Measurements from ENCODE around the gene COX4I1.

The COX4I1 gene

GRCh38 chr16:85844169-85844481, 44.6 kb downstream of the COX4I1 start:
- DNase-seq = no peak

- no peak for DNase-seq
These were observed 45.3 kb downstream of the COX4I1 start for GRCh38 chr16:85844786-85845185.

GRCh38 chr16:85845266-85845665, 45.8 kb downstream of the COX4I1 start:
- DNase-seq = no peak

- DNase-seq = no peak
These were observed 47.0 kb downstream of the COX4I1 start for GRCh38 chr16:85846461-85846860.

- no peak for DNase-seq
These were observed 47.5 kb downstream of the COX4I1 start for GRCh38 chr16:85847036-85847435.

- no peak for DNase-seq
These were observed 48.4 kb downstream of the COX4I1 start for GRCh38 chr16:85847681-85848601.

- no peak for DNase-seq
These were observed 49.5 kb downstream of the COX4I1 start for GRCh38 chr16:85848986-85849385.

GRCh38 chr16:85849388-85849787, 49.9 kb downstream of the COX4I1 start:
- DNase-seq = no peak

- no peak for DNase-seq
These were observed 50.9 kb downstream of the COX4I1 start for GRCh38 chr16:85850344-85850880.

- DNase-seq = no peak
These were observed 51.7 kb downstream of the COX4I1 start for GRCh38 chr16:85851034-85851785.

- no peak for DNase-seq
These were observed 54.4 kb downstream of the COX4I1 start for GRCh38 chr16:85853547-85854545.

- DNase-seq = no peak
These were observed 55.4 kb downstream of the COX4I1 start for GRCh38 chr16:85854935-85855334.

- no peak for DNase-seq
These were observed 56.6 kb downstream of the COX4I1 start for GRCh38 chr16:85856079-85856478.

GRCh38 chr16:85856585-85856984, 57.1 kb downstream of the COX4I1 start:
- DNase-seq = no peak
